NB4 (cell line): ENCODE measurements around the gene CCP110.

Source experiments
- CTCF ChIP-seq: IDR thresholded peaks from one replicate; pipeline ENCODE4 v1.5.1; 2012; ENCODE audit warnings: low read depth, low read length
- MAX ChIP-seq: IDR thresholded peaks from 2 replicates; pipeline ENCODE4 v1.6.1; 2011; ENCODE audit warnings: low read depth, low read length
- MYC ChIP-seq: IDR thresholded peaks from 2 replicates; pipeline ENCODE4 v1.6.1; 2011; ENCODE audit warnings: low read depth, low read length
- POLR2A ChIP-seq: IDR thresholded peaks from 2 replicates; pipeline ENCODE4 v1.6.1; 2011; ENCODE audit warnings: mild to moderate bottlenecking; ENCODE audit not compliant: insufficient read length; ENCODE audit errors: extremely low read depth

- no peak for TF ChIP-seq POLR2A
- no peak for TF ChIP-seq CTCF
- no peak for TF ChIP-seq MAX
- no peak for TF ChIP-seq MYC
Observed at GRCh38 chr16:19582050-19582831, 58.5 kb downstream of the CCP110 start.
